Panc1 (cell line): ENCODE results near the gene ZNF281. TPM values are rescaled to one million over a fixed set of nuclear protein-coding genes. Genes with fewer than 3 reads are reported as not detected.
A peak's percentile ranks its signal among the peaks of the same experiment; 100 is the strongest.
"Not testable (repeated sequence)": the region's sequence is repeated elsewhere in the genome, so short reads cannot be mapped to it uniquely, and the experiment has no call there.

Experiments
- ATAC-seq: fragments of 200-7000 bp; cut with Tn5 transposase; 2 replicates; pipeline ENCODE4 v1.9.1; 2020; ENCODE audit warnings: mild to moderate bottlenecking, moderate library complexity
- BruUV-seq: library from RNA; stranded (reverse); fragments of 400-500 nt; replicated peaks from 2 replicates; lab custom pipeline; 2021; lab: Mats Ljungman, UMichigan
- CTCF ChIA-PET: fragments of 300-600 bp; sonication (Branson Sonifier 250); formaldehyde crosslinking; loops from one replicate; lab custom pipeline; 2022; ENCODE audit warnings: antibody characterized with exemption; lab: Charles Lee
- POLR2A ChIA-PET: fragments of 300-600 bp; sonication (Branson Sonifier 250); formaldehyde crosslinking; loops from one replicate; lab custom pipeline; 2022; ENCODE audit warnings: antibody characterized with exemption; lab: Charles Lee
- DNase-seq: peaks from one replicate; pipeline ENCODE4 v3.0.0-alpha.2; 2010; ENCODE audit warnings: low read depth, low spot score
- H3K27ac ChIP-seq: 2 replicates; pipeline ENCODE4 v1.5.1; 2011; ENCODE audit warnings: mild to moderate bottlenecking, low read length, inconsistent platforms
- H3K27me3 ChIP-seq: fragments of 200-500 bp; sonication (Bioruptor generic); 2 replicates; pipeline ENCODE4 v1.6.0; 2014; ENCODE audit warnings: low read length, inconsistent platforms; ENCODE audit not compliant: control insufficient read depth, insufficient read depth
- H3K36me3 ChIP-seq: fragments of 200-500 bp; sonication (Bioruptor generic); 2 replicates; pipeline ENCODE4 v1.5.1; 2014; ENCODE audit warnings: inconsistent platforms, mild to moderate bottlenecking, low read length, moderate library complexity; ENCODE audit not compliant: control insufficient read depth, insufficient read depth
- H3K4me1 ChIP-seq: 2 replicates; pipeline ENCODE4 v1.5.1; 2011; ENCODE audit warnings: inconsistent platforms, mild to moderate bottlenecking, low read length, moderate library complexity; ENCODE audit not compliant: control insufficient read depth, insufficient read depth
- H3K4me3 ChIP-seq, 2 experiments: 2 replicates each; pipeline ENCODE4 v1.5.1; 2011 to 2012; ENCODE audit warnings: low read depth in 2 of 2, low read length in 2 of 2, mild to moderate bottlenecking in 2 of 2, inconsistent platforms in 1 of 2, moderate library complexity in 1 of 2
- H3K9me3 ChIP-seq: fragments of 200-500 bp; sonication (Bioruptor generic); 2 replicates; pipeline ENCODE4 v1.5.1; 2014; ENCODE audit warnings: low read depth, mild to moderate bottlenecking, inconsistent platforms, low read length, moderate library complexity; ENCODE audit not compliant: control insufficient read depth, insufficient read depth
- POLR2AphosphoS5 ChIP-seq: IDR thresholded peaks from 2 replicates; pipeline ENCODE4 v1.6.1; 2012; ENCODE audit warnings: mild to moderate bottlenecking, low read depth, low read length, moderate library complexity
- SIN3A ChIP-seq: IDR thresholded peaks from 2 replicates; pipeline ENCODE4 v1.6.1; 2012; ENCODE audit warnings: low read depth, mild to moderate bottlenecking, low read length, moderate library complexity, borderline replicate concordance; ENCODE audit not compliant: insufficient read depth
- TCF7L2 ChIP-seq: IDR thresholded peaks from 2 replicates; pipeline ENCODE4 v1.6.1; 2011; ENCODE audit warnings: mild to moderate bottlenecking, low read depth, low read length, inconsistent platforms
- in situ Hi-C: cut with HindIII; loops from 2 replicates; pipeline ENCODE4 v1.10.0; 2016; ENCODE audit warnings: low sequenced_read_pairs, low pct_unique_long_range_greater_than_20kb
- intact Hi-C: fragments of 100-400 bp; cut with micrococcal nuclease; formaldehyde crosslinking; loops from one replicate; pipeline ENCODE4 v1.10.0; 2022; ENCODE audit not compliant: unreplicated experiment
- total RNA-seq: library from RNA; stranded (reverse); gene quantifications from one replicate; pipeline ENCODE4 v1.2.1, GENCODE V29; 2021; ENCODE audit not compliant: unreplicated experiment
- TF ChIP-seq, protein P1 (sequence below), 2 experiments: IDR thresholded peaks; 2 replicates each; pipeline ENCODE4 v1.6.1; 2011 to 2012; ENCODE audit warnings: low read depth in 2 of 2, control low read depth in 1 of 2, low read length in 1 of 2, mild to moderate bottlenecking in 1 of 2, moderate library complexity in 1 of 2; ENCODE audit not compliant: insufficient read depth in 1 of 2
- TF ChIP-seq, protein P2 (sequence below): fragments of 450-650 bp; IDR thresholded peaks from 2 replicates; pipeline ENCODE4 v1.5.1; 2017; ENCODE audit warnings: mild to moderate bottlenecking

The ZNF281 gene
- total RNA-seq, 1 experiment from 2014 or later, result 34.2 TPM

DNA sequence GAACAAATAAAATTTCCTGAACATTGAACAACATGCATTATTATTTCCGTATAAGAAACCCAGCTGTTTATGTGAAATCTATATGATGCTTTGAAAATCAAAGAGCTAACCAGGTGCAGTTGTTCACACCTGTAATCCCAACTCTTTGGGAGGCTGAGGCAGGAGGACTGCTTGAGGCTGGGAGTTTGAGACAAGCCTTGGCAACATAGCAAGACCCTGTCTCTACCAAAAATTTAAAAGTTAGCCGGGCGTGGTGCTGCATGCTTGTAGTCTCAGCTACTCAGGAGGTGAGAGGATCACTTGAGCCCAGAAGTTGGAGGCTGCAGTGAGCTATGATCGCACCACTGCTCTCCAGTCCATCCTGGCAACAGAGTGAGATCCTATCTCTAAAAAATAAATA is 4.8 kb upstream of the ZNF281 start:
- ATAC-seq, result no peak

GRCh38 chr1:200413766-200414165 is 3.9 kb upstream of the ZNF281 start:
- H3K36me3 ChIP-seq, H3K9me3 ChIP-seq, in situ Hi-C loops, DNase-seq, H3K27me3 ChIP-seq, intact Hi-C loops, CTCF ChIA-PET, ATAC-seq, POLR2A ChIA-PET, H3K4me3 ChIP-seq, BruUV-seq: not testable (repeated sequence)
- H3K27ac ChIP-seq, result peak overlapping the region; percentile 87
- H3K4me1 ChIP-seq, result peaks cover 48% of the 10 kb centered on the region

More for the DNA sequence above, 4.8 kb upstream of the ZNF281 start:
- ChIA-PET CTCF (no interaction called here), POLR2A (no interaction called here)
- no TSS peak for BruUV-seq
- intact Hi-C loops, result no loop called here
- Histone ChIP-seq H3K4me1 (peaks cover 45% of the 10 kb centered on the region), H3K27ac (peak overlapping the region; percentile 87), H3K36me3 (no peaks in the 10 kb centered on the region; the same call in 1 of the 2 replicates), H3K4me3 (no peak overlapping the region), H3K27me3 (no peaks in the 10 kb centered on the region), H3K9me3 (no peaks in the 10 kb centered on the region)
- no peak for DNase-seq
- in situ Hi-C loops, result no loop called here
- TF ChIP-seq TCF7L2 (no peak), SIN3A (no peak), POLR2AphosphoS5 (no peak)
- TF ChIP-seq, protein P1, sequence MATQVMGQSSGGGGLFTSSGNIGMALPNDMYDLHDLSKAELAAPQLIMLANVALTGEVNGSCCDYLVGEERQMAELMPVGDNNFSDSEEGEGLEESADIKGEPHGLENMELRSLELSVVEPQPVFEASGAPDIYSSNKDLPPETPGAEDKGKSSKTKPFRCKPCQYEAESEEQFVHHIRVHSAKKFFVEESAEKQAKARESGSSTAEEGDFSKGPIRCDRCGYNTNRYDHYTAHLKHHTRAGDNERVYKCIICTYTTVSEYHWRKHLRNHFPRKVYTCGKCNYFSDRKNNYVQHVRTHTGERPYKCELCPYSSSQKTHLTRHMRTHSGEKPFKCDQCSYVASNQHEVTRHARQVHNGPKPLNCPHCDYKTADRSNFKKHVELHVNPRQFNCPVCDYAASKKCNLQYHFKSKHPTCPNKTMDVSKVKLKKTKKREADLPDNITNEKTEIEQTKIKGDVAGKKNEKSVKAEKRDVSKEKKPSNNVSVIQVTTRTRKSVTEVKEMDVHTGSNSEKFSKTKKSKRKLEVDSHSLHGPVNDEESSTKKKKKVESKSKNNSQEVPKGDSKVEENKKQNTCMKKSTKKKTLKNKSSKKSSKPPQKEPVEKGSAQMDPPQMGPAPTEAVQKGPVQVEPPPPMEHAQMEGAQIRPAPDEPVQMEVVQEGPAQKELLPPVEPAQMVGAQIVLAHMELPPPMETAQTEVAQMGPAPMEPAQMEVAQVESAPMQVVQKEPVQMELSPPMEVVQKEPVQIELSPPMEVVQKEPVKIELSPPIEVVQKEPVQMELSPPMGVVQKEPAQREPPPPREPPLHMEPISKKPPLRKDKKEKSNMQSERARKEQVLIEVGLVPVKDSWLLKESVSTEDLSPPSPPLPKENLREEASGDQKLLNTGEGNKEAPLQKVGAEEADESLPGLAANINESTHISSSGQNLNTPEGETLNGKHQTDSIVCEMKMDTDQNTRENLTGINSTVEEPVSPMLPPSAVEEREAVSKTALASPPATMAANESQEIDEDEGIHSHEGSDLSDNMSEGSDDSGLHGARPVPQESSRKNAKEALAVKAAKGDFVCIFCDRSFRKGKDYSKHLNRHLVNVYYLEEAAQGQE (IDR thresholded peaks at IDR 0.05; ENCODE audit: insufficient read depth in 1 of 2, low read depth in 2 of 2, low read length in 1 of 2), result no peak
- TF ChIP-seq, protein P2, sequence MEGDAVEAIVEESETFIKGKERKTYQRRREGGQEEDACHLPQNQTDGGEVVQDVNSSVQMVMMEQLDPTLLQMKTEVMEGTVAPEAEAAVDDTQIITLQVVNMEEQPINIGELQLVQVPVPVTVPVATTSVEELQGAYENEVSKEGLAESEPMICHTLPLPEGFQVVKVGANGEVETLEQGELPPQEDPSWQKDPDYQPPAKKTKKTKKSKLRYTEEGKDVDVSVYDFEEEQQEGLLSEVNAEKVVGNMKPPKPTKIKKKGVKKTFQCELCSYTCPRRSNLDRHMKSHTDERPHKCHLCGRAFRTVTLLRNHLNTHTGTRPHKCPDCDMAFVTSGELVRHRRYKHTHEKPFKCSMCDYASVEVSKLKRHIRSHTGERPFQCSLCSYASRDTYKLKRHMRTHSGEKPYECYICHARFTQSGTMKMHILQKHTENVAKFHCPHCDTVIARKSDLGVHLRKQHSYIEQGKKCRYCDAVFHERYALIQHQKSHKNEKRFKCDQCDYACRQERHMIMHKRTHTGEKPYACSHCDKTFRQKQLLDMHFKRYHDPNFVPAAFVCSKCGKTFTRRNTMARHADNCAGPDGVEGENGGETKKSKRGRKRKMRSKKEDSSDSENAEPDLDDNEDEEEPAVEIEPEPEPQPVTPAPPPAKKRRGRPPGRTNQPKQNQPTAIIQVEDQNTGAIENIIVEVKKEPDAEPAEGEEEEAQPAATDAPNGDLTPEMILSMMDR, result no peak

DNA sequence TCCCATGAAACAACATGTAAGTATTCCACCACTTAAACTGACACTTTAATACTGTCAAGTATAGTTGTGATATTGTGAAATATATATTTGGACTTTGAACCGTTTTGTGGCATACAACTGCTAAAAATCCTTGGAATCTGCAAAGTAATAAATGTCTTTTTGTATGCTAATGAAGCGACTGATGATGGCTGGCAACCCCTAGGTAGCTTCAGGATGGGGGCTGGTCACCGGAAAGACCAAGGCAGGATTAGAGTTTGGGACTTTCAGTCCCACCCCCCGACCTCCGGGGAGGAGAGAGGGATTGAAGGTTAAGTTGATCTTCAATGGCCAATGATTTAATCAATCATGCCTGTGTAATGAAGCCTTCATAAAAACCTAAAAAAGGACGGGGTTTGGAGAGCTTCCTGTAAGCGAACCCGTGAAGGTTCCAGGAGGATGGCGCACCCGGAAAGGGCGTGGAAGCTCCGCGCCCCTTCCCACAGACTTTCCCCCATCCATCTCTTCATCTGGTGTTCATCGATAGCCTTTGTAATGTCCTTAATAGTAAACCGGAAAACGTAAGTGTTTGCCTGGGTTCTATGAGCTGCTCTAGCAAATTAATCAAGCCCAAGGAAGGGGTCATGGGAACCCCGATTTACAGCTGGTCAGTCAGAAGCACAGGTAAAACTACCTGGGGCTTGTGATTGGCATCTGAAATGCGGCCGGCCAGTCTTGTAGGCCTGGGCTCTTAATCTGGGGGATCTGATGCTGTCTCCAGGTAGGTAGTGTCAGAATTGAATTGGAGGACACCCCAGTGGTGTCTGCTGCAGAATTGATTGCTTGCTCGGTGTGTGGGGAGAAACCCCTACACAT is 1.8 kb upstream of the ZNF281 start:
- ATAC-seq, result no peak
- DNase-seq, result no peak
- in situ Hi-C loops, result no loop called here
- peak overlapping the region; percentile 87 for H3K27ac ChIP-seq
- peaks cover 13% of the 10 kb centered on the region for H3K36me3 ChIP-seq
- no peaks in the 10 kb centered on the region for H3K27me3 ChIP-seq
- H3K4me3 ChIP-seq, result peak overlapping the region; percentile 82 to 90
- no TSS peak for BruUV-seq
- no peak for TF ChIP-seq TCF7L2
- TF ChIP-seq, protein P2, result no peak
- no peak for TF ChIP-seq POLR2AphosphoS5
- TF ChIP-seq, protein P1 (IDR thresholded peaks at IDR 0.05; ENCODE audit: insufficient read depth in 1 of 2, low read depth in 2 of 2, low read length in 1 of 2), result no peak
- no peak for TF ChIP-seq SIN3A
- intact Hi-C loops, result loop anchor here (2.0 kb wide), 1 partner anchor 71 kb away; no protein-coding TSS in a partner anchor
- H3K9me3 ChIP-seq, result no peaks in the 10 kb centered on the region
- POLR2A ChIA-PET, result interaction anchor here (0.5 to 0.6 kb wide), 2 partner anchors 64 to 188 kb away, joined by 3 to 5 read pairs; no protein-coding TSS in a partner anchor
- CTCF ChIA-PET, result interaction anchor here (0.5 kb wide), 2 partner anchors 30 to 211 kb away, joined by 3 to 9 read pairs; no protein-coding TSS in a partner anchor
- peaks cover 64% of the 10 kb centered on the region for H3K4me1 ChIP-seq
